SH-SY5Y (cell line): Measurements from ENCODE around the gene HPCAL1.

Experiments
- GATA2 ChIP-seq: IDR thresholded peaks from 2 replicates; pipeline ENCODE4 v1.6.1; 2011; ENCODE audit warnings: mild to moderate bottlenecking, low read depth, low read length
- GATA3 ChIP-seq: IDR thresholded peaks from 2 replicates; pipeline ENCODE4 v1.6.1; 2011; ENCODE audit warnings: low read depth, mild to moderate bottlenecking, low read length, moderate library complexity

GRCh38 chr2:10400978-10401951 lies 98.6 kb downstream of the HPCAL1 start:
- TF ChIP-seq GATA3 (no peak), GATA2 (no peak)
